Ovary (tissue), 3 donors: Measurements from ENCODE around the gene TACR2.

Experiments
- CTCF ChIP-seq, 3 donors: fragments of 450-650 bp in 2 of 3; fragments of 200-600 bp in 1 of 3; IDR thresholded peaks; one replicate each; pipeline versions ENCODE4 v1.5.1 to v1.8.0; 2016 to 2022; ENCODE audit warnings: antibody characterized with exemption in 3 of 3, mild to moderate bottlenecking in 1 of 3
- EP300 ChIP-seq: sonication (generic); formaldehyde crosslinking; IDR thresholded peaks from one replicate; pipeline ENCODE4 v1.6.1; 2017; ENCODE audit warnings: antibody characterized with exemption
- POLR2A ChIP-seq: fragments of 450-650 bp; IDR thresholded peaks from one replicate; pipeline ENCODE4 v1.6.1; 2017; ENCODE audit warnings: antibody characterized with exemption, mild to moderate bottlenecking, moderate library complexity
- donor health status: DM: no; HTN: no; CAD: no.

DNA sequence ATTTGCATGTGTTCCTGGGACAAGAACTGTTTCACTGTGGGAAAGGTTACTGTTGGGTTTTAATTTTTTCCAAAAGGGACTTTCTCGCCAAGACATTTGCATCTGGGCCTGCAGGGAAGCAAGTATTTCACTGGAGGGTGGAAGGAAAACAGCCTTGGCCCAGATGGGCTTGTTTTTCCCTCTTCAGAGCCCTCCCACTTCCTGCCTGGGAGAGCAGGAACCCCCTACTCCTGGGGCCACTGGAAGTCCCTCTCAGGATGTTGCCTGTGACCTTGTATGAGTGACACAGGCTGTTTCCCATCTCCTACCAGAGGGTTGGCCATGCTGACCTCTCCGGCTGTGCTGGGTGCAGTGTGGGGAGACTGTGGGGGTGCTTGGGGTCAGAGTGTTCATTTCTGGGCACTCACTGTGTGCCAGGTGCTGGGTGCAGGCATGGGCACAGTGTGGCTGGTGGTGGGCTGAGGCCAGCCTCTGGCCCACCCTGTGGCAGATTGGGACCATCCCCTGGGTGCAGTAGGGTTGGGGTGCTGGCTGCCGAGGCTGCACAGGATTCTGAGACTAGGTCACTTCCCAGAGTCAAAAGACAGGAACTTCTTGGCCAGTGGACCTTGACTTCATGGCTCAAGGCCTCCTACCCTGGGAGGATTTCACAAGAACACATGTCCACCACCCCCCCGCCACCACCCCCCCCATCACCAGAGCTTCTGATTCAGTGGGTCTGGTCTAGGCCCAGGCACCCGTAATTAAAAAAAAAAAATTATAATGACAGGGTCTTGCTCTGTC is 44.7 kb upstream of the TACR2 start:
- TF ChIP-seq EP300 (no peak), CTCF (IDR thresholded peaks at IDR 0.05) (no peak), POLR2A (no peak)
